Esophagus squamous epithelium (tissue), 5 donors: Measurements from ENCODE around the gene CDH8. TPM values are rescaled to one million over a fixed set of nuclear protein-coding genes. Genes with fewer than 3 reads are reported as not detected.

Experiments
- DNase-seq: peaks from one replicate; lab custom pipeline; 2025; lab: John Stamatoyannopoulos, UW
- H3K27ac ChIP-seq, 4 donors: fragments of 200-600 bp; sonication (generic); one replicate each; pipeline ENCODE4 v1.5.1; 2016 to 2019; ENCODE audit warnings: mild to moderate bottlenecking in 1 of 4
- H3K27me3 ChIP-seq, 4 donors: fragments of 200-600 bp; sonication (generic); 1 replicate in 3 of 4; 2 replicates in 1 of 4; pipeline versions ENCODE4 v1.5.1 to v1.6.0; 2017 to 2021; ENCODE audit warnings: antibody characterized with exemption in 1 of 4
- H3K36me3 ChIP-seq, 3 donors: fragments of 200-600 bp; sonication (generic); one replicate each; pipeline ENCODE4 v1.5.1; 2016 to 2019
- H3K4me1 ChIP-seq, 3 donors: fragments of 200-600 bp; sonication (generic); one replicate each; pipeline ENCODE4 v1.5.1; 2017 to 2019
- H3K4me3 ChIP-seq, 4 donors: fragments of 200-600 bp; sonication (generic); 1 replicate in 3 of 4; 2 replicates in 1 of 4; pipeline ENCODE4 v1.5.1; 2016 to 2019; ENCODE audit warnings: mild to moderate bottlenecking in 2 of 4, moderate library complexity in 1 of 4
- H3K9me3 ChIP-seq, 3 donors: fragments of 200-600 bp; sonication (generic); one replicate each; pipeline ENCODE4 v1.5.1; 2016 to 2019
- POLR2A ChIP-seq, 4 donors: fragments of 450-650 bp; IDR thresholded peaks; one replicate each; pipeline ENCODE4 v1.6.1; 2017; ENCODE audit warnings: antibody characterized with exemption in 4 of 4, mild to moderate bottlenecking in 4 of 4, moderate library complexity in 3 of 4
- WGBS, 2 donors: methylation state at CpG; one replicate each; pipeline ENCODE4 v1.1.5; 2018; 5-methylcytosine and 5-hydroxymethylcytosine counted together
- intact Hi-C: fragments of 100-400 bp; cut with DNase I; formaldehyde crosslinking; loops from one replicate; pipeline ENCODE4 v1.15.0; 2022
- total RNA-seq, 4 donors: library from RNA; depleted of rRNA; stranded (reverse); fragments of >200 nt; gene quantifications; one replicate each; pipeline ENCODE4 v1.1.0, GENCODE V29; 2016
- TF ChIP-seq, protein P1 (sequence below), 6 experiments: fragments of 450-650 bp in 4 of 6; fragments of 200-600 bp in 2 of 6; sonication (generic) in 2 of 6; IDR thresholded peaks; one replicate each; pipeline ENCODE4 v1.5.1; 2016 to 2019; ENCODE audit warnings: antibody characterized with exemption in 6 of 6, mild to moderate bottlenecking in 4 of 6, moderate library complexity in 4 of 6
- donor health status: DM: yes; HTN: yes; CAD: no.

CDH8 gene
- total RNA-seq, 4 donors from 2014 or later = 0.27 to 1.8 (median 0.81) TPM

DNA sequence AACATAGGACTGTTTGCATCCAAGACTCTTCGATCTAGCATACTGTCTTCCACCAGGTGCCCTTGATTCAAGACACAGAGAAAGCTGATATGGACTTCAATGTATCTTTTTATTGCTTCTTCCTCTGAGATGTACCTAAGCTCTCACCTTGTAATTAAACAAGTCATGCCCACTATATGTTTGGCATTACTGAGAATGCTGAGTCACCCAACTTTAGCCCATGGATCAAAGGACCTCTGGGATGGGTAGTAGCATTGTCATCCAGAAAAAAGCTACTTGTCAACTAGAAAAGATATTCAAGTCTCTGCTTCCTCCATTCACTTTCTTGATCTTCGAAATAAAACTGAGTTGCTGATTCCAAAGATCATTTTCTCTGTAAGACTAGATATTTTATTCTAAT, 37.8 kb downstream of the CDH8 start:
- WGBS, 2 donors = 62 to 69% methylated on average over 2 of the region's 2 CpGs
- no peak overlapping the region for H3K27ac ChIP-seq
- H3K9me3 ChIP-seq = no peaks in the 10 kb centered on the region
- no peaks in the 10 kb centered on the region for H3K4me1 ChIP-seq
- no peaks in the 10 kb centered on the region for H3K27me3 ChIP-seq
- no peak for DNase-seq
- TF ChIP-seq, protein P1, sequence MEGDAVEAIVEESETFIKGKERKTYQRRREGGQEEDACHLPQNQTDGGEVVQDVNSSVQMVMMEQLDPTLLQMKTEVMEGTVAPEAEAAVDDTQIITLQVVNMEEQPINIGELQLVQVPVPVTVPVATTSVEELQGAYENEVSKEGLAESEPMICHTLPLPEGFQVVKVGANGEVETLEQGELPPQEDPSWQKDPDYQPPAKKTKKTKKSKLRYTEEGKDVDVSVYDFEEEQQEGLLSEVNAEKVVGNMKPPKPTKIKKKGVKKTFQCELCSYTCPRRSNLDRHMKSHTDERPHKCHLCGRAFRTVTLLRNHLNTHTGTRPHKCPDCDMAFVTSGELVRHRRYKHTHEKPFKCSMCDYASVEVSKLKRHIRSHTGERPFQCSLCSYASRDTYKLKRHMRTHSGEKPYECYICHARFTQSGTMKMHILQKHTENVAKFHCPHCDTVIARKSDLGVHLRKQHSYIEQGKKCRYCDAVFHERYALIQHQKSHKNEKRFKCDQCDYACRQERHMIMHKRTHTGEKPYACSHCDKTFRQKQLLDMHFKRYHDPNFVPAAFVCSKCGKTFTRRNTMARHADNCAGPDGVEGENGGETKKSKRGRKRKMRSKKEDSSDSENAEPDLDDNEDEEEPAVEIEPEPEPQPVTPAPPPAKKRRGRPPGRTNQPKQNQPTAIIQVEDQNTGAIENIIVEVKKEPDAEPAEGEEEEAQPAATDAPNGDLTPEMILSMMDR (IDR thresholded peaks at IDR 0.05) = no peak
- no peak for TF ChIP-seq POLR2A (IDR thresholded peaks at IDR 0.05)
- no peaks in the 10 kb centered on the region for H3K36me3 ChIP-seq
- intact Hi-C loops = no loop called here
- no peak overlapping the region for H3K4me3 ChIP-seq

DNA sequence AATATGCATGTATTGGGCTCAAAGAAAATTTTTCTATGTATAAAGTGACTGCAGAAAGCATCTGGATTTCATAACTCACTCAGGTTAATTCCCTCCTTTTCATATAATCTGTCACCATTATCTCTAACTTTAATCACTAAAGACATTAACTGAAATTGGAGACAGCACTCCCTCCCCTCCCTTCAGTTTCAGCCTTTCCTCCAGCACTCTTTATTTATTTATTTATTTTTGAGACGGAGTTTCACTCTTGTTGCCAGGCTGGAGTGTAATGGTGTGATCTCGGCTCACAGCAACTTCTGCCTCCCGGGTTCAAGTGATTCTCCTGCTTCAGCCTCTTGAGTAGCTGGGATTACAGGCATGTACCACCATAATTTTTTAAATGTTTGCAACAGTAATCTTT, 43.1 kb downstream of the CDH8 start:
- H3K27ac ChIP-seq = no peak overlapping the region
- H3K4me3 ChIP-seq = no peak overlapping the region
- H3K36me3 ChIP-seq = no peaks in the 10 kb centered on the region
- TF ChIP-seq POLR2A (IDR thresholded peaks at IDR 0.05) = no peak
- TF ChIP-seq, protein P1 (IDR thresholded peaks at IDR 0.05) = no peak
- no peaks in the 10 kb centered on the region for H3K27me3 ChIP-seq
- DNase-seq = no peak
- intact Hi-C loops = no loop called here
- H3K4me1 ChIP-seq = no peaks in the 10 kb centered on the region
- WGBS, 2 donors = 59 to 60% methylated on average over 3 of the region's 3 CpGs
- no peaks in the 10 kb centered on the region for H3K9me3 ChIP-seq

GRCh38 chr16:61987474-61988012, 48.7 kb downstream of the CDH8 start:
- WGBS, 2 donors = 61 to 63% methylated on average over 6 of the region's 6 CpGs
- Histone ChIP-seq H3K4me1 (no peaks in the 10 kb centered on the region), H3K27me3 (no peaks in the 10 kb centered on the region), H3K4me3 (no peak overlapping the region), H3K9me3 (no peaks in the 10 kb centered on the region), H3K36me3 (no peaks in the 10 kb centered on the region), H3K27ac (no peak overlapping the region)
- intact Hi-C loops = no loop called here
- TF ChIP-seq POLR2A (IDR thresholded peaks at IDR 0.05) = no peak
- TF ChIP-seq, protein P1 (IDR thresholded peaks at IDR 0.05) = no peak
- no peak for DNase-seq

DNA sequence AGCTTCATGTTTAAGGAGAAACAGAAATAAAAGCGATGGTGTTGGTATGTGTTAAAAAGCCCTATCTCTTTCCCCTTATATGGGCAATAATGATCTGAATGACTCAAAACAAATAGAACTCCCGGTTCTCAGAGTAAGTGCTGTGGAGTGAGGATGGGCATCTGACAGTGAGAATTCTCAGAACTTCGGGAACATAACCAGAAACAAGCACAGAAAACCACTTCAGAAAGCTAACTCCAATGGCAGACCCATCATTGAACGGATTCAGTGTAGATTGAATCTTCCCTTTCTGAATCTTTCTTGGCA, 67.2 kb downstream of the CDH8 start:
- Histone ChIP-seq H3K27ac (no peak overlapping the region), H3K36me3 (no peaks in the 10 kb centered on the region), H3K4me3 (no peak overlapping the region), H3K4me1 (no peaks in the 10 kb centered on the region), H3K9me3 (no peaks in the 10 kb centered on the region), H3K27me3 (no peaks in the 10 kb centered on the region)
- DNase-seq = no peak
- WGBS, 2 donors = 54% methylated on average over 4 of the region's 4 CpGs
- no peak for TF ChIP-seq POLR2A (IDR thresholded peaks at IDR 0.05)
- TF ChIP-seq, protein P1 (IDR thresholded peaks at IDR 0.05) = no peak
- intact Hi-C loops = no loop called here

DNA sequence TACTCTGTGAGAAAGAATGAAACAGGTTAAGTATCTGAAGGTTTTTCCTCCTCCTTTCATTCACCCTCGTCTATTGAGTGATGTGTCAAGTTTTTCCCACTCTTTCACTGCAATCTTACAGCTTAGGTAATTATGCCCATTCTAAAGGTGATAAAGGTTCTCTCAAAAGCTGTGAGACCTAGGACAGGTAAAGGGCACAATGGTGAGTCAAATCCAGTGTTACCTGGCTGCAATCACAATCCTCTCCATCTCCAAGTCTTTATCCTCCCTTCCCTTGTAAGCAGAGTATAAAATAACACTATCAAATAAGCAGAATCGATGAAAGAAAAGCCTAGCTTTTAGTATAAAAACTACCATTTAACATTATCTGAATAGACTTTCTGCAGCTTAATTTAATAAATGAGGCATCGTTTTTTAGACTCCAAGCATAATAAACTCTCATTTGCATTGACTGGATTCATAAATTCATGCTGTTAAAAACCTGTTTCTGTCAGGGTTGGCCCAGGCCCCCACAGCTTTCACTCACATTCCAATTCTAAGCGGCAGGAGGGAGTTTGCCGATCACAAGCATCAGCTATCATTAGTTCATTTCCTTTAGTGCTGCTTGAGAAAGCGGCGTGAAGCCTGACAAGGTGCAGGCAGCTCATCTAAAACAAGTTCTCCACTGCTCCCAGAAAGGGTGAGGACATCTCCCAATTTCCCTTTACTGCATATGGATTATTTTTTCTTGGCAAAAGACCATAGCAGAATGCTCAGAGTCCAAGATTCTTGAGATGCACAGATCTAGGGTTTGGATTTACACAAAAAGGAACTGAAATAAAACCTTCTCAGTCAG, 67.8 kb downstream of the CDH8 start:
- no peaks in the 10 kb centered on the region for H3K9me3 ChIP-seq
- H3K27ac ChIP-seq = no peak overlapping the region
- intact Hi-C loops = no loop called here
- TF ChIP-seq, protein P1 (IDR thresholded peaks at IDR 0.05) = no peak
- TF ChIP-seq POLR2A (IDR thresholded peaks at IDR 0.05) = no peak
- DNase-seq = no peak
- no peaks in the 10 kb centered on the region for H3K36me3 ChIP-seq
- 38 to 60% methylated on average over 7 of the region's 7 CpGs for WGBS, 2 donors
- no peaks in the 10 kb centered on the region for H3K27me3 ChIP-seq
- no peaks in the 10 kb centered on the region for H3K4me1 ChIP-seq
- H3K4me3 ChIP-seq = no peak overlapping the region
